Parathyroid adenoma (tissue), 2 donors: ENCODE results near the gene OPCML.

Experiments
- H2AFZ ChIP-seq: fragments of 300-600 bp; sonication (generic); one replicate; pipeline ENCODE4 v1.7.0; 2017; ENCODE audit warnings: antibody characterized with exemption, mild to moderate bottlenecking
- H3K27ac ChIP-seq: fragments of 300-600 bp; sonication (generic); one replicate; pipeline ENCODE4 v1.7.0; 2017
- H3K27me3 ChIP-seq: fragments of 300-600 bp; sonication (generic); one replicate; pipeline ENCODE4 v1.7.0; 2017; ENCODE audit warnings: low read length; ENCODE audit not compliant: control insufficient read depth, insufficient read depth
- H3K36me3 ChIP-seq: fragments of 300-600 bp; sonication (generic); one replicate; pipeline ENCODE4 v1.7.0; 2017; ENCODE audit warnings: low read length; ENCODE audit not compliant: control insufficient read depth, insufficient read depth
- H3K4me1 ChIP-seq: fragments of 300-600 bp; sonication (generic); one replicate; pipeline ENCODE4 v1.7.0; 2017; ENCODE audit warnings: control low read depth
- H3K4me2 ChIP-seq: fragments of 300-600 bp; sonication (generic); one replicate; pipeline ENCODE4 v1.7.0; 2017; ENCODE audit warnings: low read length
- H3K4me3 ChIP-seq: fragments of 300-600 bp; sonication (generic); one replicate; pipeline ENCODE4 v1.7.0; 2017; ENCODE audit warnings: low read depth, low read length
- H3K79me2 ChIP-seq: fragments of 300-600 bp; sonication (generic); one replicate; pipeline ENCODE4 v1.7.0; 2017; ENCODE audit warnings: control low read depth
- H3K9ac ChIP-seq: fragments of 300-600 bp; sonication (generic); one replicate; pipeline ENCODE4 v1.7.0; 2017; ENCODE audit warnings: mild to moderate bottlenecking
- H3K9me3 ChIP-seq: fragments of 300-600 bp; sonication (generic); one replicate; pipeline ENCODE4 v1.7.0; 2017; ENCODE audit warnings: low read length; ENCODE audit not compliant: control insufficient read depth
- TF ChIP-seq, protein P1 (sequence below): fragments of 300-600 bp; sonication (generic); IDR thresholded peaks from one replicate; pipeline ENCODE4 v1.7.0; 2017; ENCODE audit warnings: antibody characterized with exemption, mild to moderate bottlenecking
- donor health status: primary hyperparathyroidism.

OPCML gene

DNA sequence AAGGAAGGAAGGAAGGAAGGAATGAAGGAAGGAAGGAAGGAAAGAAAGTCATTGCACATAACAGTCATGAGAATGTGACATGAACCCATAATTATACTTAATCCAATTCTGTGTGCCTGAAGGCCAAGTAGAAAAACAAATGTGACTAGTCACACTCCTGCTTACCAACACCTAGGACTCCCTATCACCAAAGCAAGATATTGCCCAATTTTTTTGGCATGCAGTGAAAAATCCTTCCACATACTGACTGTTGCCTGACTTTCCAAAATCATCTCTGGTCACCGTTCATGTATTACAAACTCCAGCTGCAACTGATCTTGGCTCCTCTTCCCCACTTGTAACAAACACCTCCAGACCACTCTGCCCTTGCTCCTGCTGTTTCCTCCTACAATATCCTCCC lies 516.8 kb downstream of the OPCML start:
- Histone ChIP-seq H3K27ac (no peak overlapping the region), H3K27me3 (no peaks in the 10 kb centered on the region), H3K4me3 (no peak overlapping the region), H3K79me2 (no peaks in the 10 kb centered on the region), H3K9ac (no peak overlapping the region), H2AFZ (no peak overlapping the region), H3K4me2 (no peak overlapping the region), H3K9me3 (no peaks in the 10 kb centered on the region), H3K4me1 (no peaks in the 10 kb centered on the region), H3K36me3 (no peaks in the 10 kb centered on the region)
- TF ChIP-seq, protein P1, sequence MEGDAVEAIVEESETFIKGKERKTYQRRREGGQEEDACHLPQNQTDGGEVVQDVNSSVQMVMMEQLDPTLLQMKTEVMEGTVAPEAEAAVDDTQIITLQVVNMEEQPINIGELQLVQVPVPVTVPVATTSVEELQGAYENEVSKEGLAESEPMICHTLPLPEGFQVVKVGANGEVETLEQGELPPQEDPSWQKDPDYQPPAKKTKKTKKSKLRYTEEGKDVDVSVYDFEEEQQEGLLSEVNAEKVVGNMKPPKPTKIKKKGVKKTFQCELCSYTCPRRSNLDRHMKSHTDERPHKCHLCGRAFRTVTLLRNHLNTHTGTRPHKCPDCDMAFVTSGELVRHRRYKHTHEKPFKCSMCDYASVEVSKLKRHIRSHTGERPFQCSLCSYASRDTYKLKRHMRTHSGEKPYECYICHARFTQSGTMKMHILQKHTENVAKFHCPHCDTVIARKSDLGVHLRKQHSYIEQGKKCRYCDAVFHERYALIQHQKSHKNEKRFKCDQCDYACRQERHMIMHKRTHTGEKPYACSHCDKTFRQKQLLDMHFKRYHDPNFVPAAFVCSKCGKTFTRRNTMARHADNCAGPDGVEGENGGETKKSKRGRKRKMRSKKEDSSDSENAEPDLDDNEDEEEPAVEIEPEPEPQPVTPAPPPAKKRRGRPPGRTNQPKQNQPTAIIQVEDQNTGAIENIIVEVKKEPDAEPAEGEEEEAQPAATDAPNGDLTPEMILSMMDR = no peak

DNA sequence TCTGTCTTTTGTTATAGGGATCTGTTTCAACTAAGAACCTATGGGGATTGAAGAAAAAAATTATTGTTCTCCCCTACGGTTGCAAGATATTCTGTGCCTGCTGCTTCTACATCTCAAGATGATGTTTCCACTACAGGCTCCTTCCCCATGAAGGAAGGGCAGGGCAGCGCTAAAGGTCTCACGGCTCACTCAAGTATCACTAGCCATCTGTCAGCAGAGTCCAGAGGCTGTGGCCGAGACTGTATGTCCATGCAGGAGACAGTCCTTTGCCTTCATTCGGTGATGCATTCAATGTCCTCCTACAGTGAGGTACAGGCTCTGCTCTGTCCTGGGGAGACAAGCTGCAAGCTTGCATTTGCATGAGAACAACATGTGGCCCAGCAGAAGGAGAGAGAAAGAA lies 518.0 kb downstream of the OPCML start:
- TF ChIP-seq, protein P1 = no peak
- H3K27me3 ChIP-seq = no peaks in the 10 kb centered on the region
- H3K9ac ChIP-seq = no peak overlapping the region
- H3K4me3 ChIP-seq = no peak overlapping the region
- no peak overlapping the region for H3K27ac ChIP-seq
- no peaks in the 10 kb centered on the region for H3K79me2 ChIP-seq
- H3K9me3 ChIP-seq = no peaks in the 10 kb centered on the region
- H3K4me1 ChIP-seq = no peaks in the 10 kb centered on the region
- no peaks in the 10 kb centered on the region for H3K36me3 ChIP-seq
- no peak overlapping the region for H3K4me2 ChIP-seq
- no peak overlapping the region for H2AFZ ChIP-seq

DNA sequence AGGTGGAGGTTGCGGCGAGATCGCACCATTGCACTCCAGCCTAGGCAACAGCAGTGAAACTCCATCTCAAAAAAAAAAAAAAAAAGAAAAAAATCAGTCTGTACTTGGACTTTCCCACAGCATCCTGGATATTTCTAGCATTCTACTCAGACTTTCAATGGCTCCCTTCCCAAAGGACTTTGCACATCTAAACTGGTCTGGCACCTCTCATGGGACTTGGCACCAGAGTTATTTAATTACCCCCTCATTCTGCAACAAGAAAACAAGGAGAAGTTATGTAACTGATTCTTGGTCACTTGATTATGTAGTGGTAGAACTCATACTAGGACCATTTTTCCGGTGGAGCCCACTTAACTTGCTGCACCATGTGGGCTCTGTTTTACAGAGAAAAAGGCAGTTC lies 519.5 kb downstream of the OPCML start:
- TF ChIP-seq, protein P1 = no peak

DNA sequence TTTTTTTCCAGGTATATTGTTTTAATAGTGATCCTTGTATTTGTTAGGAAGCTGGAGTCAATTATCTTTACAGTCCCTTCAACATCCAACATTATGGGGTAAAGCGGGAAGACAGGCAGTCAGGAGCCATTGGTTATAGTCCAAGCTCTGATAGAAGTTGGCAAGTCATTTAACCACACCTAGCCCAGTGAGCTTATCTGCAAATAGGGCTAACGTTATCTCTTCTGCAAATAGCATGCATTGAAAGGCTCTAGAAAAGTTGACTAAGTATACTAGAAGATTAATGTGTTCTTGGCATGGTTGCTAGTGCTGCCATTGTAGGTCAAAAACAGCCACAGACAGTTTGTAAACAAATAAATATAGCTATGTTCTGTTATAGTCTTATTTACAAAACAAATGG lies 520.7 kb downstream of the OPCML start:
- H3K9me3 ChIP-seq = no peaks in the 10 kb centered on the region
- H3K4me3 ChIP-seq = no peak overlapping the region
- no peak overlapping the region for H3K9ac ChIP-seq
- no peak overlapping the region for H3K27ac ChIP-seq
- H3K4me2 ChIP-seq = no peak overlapping the region
- H2AFZ ChIP-seq = no peak overlapping the region
- no peaks in the 10 kb centered on the region for H3K4me1 ChIP-seq
- H3K79me2 ChIP-seq = no peaks in the 10 kb centered on the region
- H3K36me3 ChIP-seq = no peaks in the 10 kb centered on the region
- TF ChIP-seq, protein P1 = no peak
- no peaks in the 10 kb centered on the region for H3K27me3 ChIP-seq

More for the DNA sequence above, 519.5 kb downstream of the OPCML start:
- Histone ChIP-seq H2AFZ (no peak overlapping the region), H3K79me2 (no peaks in the 10 kb centered on the region), H3K9ac (no peak overlapping the region), H3K9me3 (no peaks in the 10 kb centered on the region), H3K36me3 (no peaks in the 10 kb centered on the region), H3K4me3 (no peak overlapping the region), H3K27ac (no peak overlapping the region), H3K4me1 (no peaks in the 10 kb centered on the region), H3K4me2 (no peak overlapping the region), H3K27me3 (no peaks in the 10 kb centered on the region)

DNA sequence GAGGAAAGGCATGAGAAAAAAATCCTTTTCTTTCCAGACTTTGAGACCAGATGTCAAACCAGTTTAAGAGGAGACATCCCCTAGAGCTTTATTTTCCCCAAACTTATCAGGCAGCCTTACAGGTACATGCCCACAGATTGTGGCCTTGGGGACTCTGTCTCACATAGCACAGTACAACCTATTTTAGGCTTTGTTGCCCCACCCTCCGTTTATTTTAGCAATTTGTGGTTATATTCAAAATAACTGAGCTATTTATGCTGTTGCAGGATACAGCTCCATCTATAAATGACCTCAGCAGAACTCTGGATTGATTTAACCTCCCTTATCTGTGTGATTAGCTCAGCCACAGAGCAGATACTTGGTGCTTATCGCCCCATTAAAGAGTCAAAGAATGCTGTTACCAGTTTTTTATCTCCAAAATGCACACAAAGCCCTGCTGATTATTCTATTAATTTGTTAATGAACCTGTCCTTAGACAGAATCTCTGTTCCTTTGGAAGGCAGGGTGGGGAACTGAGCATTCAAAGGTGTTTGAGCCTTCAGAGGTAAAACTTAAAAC lies 525.2 kb downstream of the OPCML start:
- no peak overlapping the region for H3K4me3 ChIP-seq
- no peaks in the 10 kb centered on the region for H3K27me3 ChIP-seq
- H3K79me2 ChIP-seq = no peaks in the 10 kb centered on the region
- no peaks in the 10 kb centered on the region for H3K9me3 ChIP-seq
- no peak overlapping the region for H3K9ac ChIP-seq
- H3K4me1 ChIP-seq = no peaks in the 10 kb centered on the region
- no peak overlapping the region for H3K4me2 ChIP-seq
- no peaks in the 10 kb centered on the region for H3K36me3 ChIP-seq
- H2AFZ ChIP-seq = no peak overlapping the region
- H3K27ac ChIP-seq = no peak overlapping the region
- TF ChIP-seq, protein P1 = no peak
